ENCODE results near the gene PSMD1.

DNA sequence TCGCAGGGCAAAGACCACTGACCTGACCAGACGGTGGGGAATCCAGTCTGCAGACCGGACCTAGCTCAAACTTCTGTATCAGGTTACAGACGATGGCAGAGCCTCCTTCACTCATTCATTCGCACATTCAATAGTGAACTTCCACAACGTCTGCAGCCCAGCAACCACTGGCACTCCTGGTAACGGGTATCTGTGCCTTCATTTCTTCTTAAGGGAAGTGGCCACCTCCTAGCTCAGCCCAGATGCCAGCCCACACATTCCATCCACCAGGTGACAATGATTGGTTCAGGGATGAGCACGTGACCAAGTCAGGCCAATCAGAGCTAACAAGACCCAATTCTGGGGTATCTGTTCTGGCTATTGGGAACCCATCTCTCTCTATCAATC, 125.8 kb downstream of the PSMD1 start:
- TF ChIP-seq, protein P1, sequence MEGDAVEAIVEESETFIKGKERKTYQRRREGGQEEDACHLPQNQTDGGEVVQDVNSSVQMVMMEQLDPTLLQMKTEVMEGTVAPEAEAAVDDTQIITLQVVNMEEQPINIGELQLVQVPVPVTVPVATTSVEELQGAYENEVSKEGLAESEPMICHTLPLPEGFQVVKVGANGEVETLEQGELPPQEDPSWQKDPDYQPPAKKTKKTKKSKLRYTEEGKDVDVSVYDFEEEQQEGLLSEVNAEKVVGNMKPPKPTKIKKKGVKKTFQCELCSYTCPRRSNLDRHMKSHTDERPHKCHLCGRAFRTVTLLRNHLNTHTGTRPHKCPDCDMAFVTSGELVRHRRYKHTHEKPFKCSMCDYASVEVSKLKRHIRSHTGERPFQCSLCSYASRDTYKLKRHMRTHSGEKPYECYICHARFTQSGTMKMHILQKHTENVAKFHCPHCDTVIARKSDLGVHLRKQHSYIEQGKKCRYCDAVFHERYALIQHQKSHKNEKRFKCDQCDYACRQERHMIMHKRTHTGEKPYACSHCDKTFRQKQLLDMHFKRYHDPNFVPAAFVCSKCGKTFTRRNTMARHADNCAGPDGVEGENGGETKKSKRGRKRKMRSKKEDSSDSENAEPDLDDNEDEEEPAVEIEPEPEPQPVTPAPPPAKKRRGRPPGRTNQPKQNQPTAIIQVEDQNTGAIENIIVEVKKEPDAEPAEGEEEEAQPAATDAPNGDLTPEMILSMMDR (conservative IDR thresholded peaks at IDR 0.05 in 1 of 2, IDR thresholded peaks at IDR 0.05 in 1 of 2; ENCODE audit: extremely low read depth in 1 of 2, insufficient read depth in 1 of 2, low read depth in 1 of 2, low read length in 2 of 2): no peak
- no peak for TF ChIP-seq EZH2 (IDR thresholded peaks at IDR 0.05; ENCODE audit: borderline replicate concordance, low read length)
